Testis (tissue), 3 donors: ENCODE measurements around the gene BLOC1S3. TPM values are rescaled to one million over a fixed set of nuclear protein-coding genes. Genes with fewer than 3 reads are reported as not detected.

Experiments
- DNase-seq: peaks from one replicate; pipeline ENCODE4 v3.0.0-alpha.2; 2019
- H3K27ac ChIP-seq, 2 donors: fragments of 200-600 bp; sonication (generic); one replicate each; pipeline ENCODE4 v1.5.1; 2019
- H3K27me3 ChIP-seq: fragments of 200-600 bp; sonication (generic); one replicate; pipeline ENCODE4 v1.5.1; 2019
- H3K36me3 ChIP-seq: fragments of 200-600 bp; sonication (generic); one replicate; pipeline ENCODE4 v1.5.1; 2017; ENCODE audit warnings: low read depth; ENCODE audit errors: missing control alignments
- H3K4me1 ChIP-seq: fragments of 200-600 bp; sonication (generic); one replicate; pipeline ENCODE4 v1.5.1; 2019
- H3K4me3 ChIP-seq, 2 donors: fragments of 200-600 bp; sonication (generic); one replicate each; pipeline ENCODE4 v1.5.1; 2017 to 2019
- H3K9me3 ChIP-seq: fragments of 200-600 bp; sonication (generic); one replicate; pipeline ENCODE4 v1.5.1; 2017
- POLR2A ChIP-seq: fragments of 450-650 bp; IDR thresholded peaks from one replicate; pipeline ENCODE4 v1.6.1; 2017; ENCODE audit warnings: antibody characterized with exemption, mild to moderate bottlenecking, moderate library complexity
- whole genome bisulfite sequencing, 2 donors: methylation state at CpG; one replicate each; pipeline ENCODE4 v1.1.5; 2018; 5-methylcytosine and 5-hydroxymethylcytosine counted together
- intact Hi-C: fragments of 100-400 bp; cut with DNase I; formaldehyde crosslinking; loops from one replicate; pipeline ENCODE4 v1.15.1; 2023; ENCODE audit warnings: low total_unique reads
- polyA plus RNA-seq: library from polyadenylated mRNA; stranded (reverse); fragments of 350-450 nt; fragmentation: Illumina TruSeq; extraction: RNeasy Lipid Tissue Mini Kit (QIAGEN cat#74804); gene quantifications from one replicate; pipeline ENCODE4 v1.2.3, GENCODE V29; 2014; ENCODE audit warnings: low read depth, low replicate concordance; ENCODE audit not compliant: insufficient read depth
- total RNA-seq, 2 donors: library from RNA; depleted of rRNA; stranded (reverse); fragments of >200 nt; gene quantifications; one replicate each; pipeline ENCODE4 v1.2.3, GENCODE V29; 2016
- TF ChIP-seq, protein P1 (sequence below), 3 experiments: fragments of 450-650 bp in 2 of 3; fragments of 200-600 bp in 1 of 3; sonication (generic) in 1 of 3; IDR thresholded peaks; one replicate each; pipeline ENCODE4 v1.5.1; 2016 to 2019; ENCODE audit warnings: antibody characterized with exemption in 3 of 3, mild to moderate bottlenecking in 2 of 3, moderate library complexity in 1 of 3

The BLOC1S3 gene
- total and polyA plus RNA-seq, 3 donors from 2014 or later, result 14.1 to 43.7 (median 38.2) TPM

DNA sequence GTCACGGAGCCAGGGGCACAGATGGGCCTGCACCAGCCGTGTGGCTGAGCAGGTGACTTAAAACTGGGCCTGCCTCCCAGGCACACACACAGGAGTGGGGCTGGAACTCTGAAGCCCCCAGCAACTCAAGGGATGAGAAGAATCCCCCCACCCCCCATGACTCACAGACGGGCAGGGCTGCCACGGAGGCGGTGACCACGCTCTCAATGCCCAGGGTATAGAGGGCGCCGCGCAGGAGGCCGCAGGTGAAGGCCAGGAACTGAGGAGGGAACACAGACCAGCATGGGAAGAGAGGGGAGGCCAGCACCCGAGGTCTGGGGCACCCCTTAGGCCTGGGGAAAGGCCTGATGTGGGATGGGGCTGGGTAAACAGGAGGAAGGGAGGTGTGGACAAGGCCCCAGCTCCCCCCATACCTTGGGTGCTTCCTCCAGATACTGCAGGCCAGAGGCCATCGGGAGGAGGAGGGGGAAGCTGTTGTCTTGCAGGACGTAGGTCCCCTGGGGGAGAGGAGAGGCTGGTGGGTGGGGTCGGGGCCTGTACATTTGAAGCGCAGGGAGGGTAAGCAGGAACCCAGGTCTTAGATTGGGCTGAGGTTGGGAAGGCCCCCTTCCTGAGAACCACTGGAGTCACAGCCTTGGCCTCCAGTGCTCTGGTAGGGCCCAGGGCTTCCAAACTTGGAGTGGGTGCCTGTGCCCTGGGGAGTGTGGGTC is 14.7 kb upstream of the BLOC1S3 start:
- TF ChIP-seq, protein P1, sequence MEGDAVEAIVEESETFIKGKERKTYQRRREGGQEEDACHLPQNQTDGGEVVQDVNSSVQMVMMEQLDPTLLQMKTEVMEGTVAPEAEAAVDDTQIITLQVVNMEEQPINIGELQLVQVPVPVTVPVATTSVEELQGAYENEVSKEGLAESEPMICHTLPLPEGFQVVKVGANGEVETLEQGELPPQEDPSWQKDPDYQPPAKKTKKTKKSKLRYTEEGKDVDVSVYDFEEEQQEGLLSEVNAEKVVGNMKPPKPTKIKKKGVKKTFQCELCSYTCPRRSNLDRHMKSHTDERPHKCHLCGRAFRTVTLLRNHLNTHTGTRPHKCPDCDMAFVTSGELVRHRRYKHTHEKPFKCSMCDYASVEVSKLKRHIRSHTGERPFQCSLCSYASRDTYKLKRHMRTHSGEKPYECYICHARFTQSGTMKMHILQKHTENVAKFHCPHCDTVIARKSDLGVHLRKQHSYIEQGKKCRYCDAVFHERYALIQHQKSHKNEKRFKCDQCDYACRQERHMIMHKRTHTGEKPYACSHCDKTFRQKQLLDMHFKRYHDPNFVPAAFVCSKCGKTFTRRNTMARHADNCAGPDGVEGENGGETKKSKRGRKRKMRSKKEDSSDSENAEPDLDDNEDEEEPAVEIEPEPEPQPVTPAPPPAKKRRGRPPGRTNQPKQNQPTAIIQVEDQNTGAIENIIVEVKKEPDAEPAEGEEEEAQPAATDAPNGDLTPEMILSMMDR (IDR thresholded peaks at IDR 0.05), result no peak
- TF ChIP-seq POLR2A, result no peak
- intact Hi-C loops, result no loop called here

GRCh38 chr19:45164577-45165335 is 13.8 kb upstream of the BLOC1S3 start:
- TF ChIP-seq POLR2A, result no peak
- Histone ChIP-seq H3K27me3 (no peaks in the 10 kb centered on the region), H3K27ac (no peak overlapping the region), H3K4me1 (peaks cover 12% of the 10 kb centered on the region), H3K4me3 (no peak overlapping the region), H3K36me3 (no peaks in the 10 kb centered on the region), H3K9me3 (no peaks in the 10 kb centered on the region)
- intact Hi-C loops, result no loop called here
- WGBS, 2 donors, result 17 to 53% methylated on average over 7 to 27 of the region's 27 CpGs
- peak; percentile 55 for DNase-seq

More for the DNA sequence above, 14.7 kb upstream of the BLOC1S3 start:
- no peak for DNase-seq
- no peaks in the 10 kb centered on the region for H3K36me3 ChIP-seq
- WGBS, 2 donors, result 85 to 86% methylated on average over 10 to 15 of the region's 15 CpGs
- H3K4me3 ChIP-seq, result no peak overlapping the region
- no peaks in the 10 kb centered on the region for H3K27me3 ChIP-seq
- peaks cover 12% of the 10 kb centered on the region for H3K4me1 ChIP-seq
- H3K27ac ChIP-seq, result no peak overlapping the region
- H3K9me3 ChIP-seq, result no peaks in the 10 kb centered on the region

DNA sequence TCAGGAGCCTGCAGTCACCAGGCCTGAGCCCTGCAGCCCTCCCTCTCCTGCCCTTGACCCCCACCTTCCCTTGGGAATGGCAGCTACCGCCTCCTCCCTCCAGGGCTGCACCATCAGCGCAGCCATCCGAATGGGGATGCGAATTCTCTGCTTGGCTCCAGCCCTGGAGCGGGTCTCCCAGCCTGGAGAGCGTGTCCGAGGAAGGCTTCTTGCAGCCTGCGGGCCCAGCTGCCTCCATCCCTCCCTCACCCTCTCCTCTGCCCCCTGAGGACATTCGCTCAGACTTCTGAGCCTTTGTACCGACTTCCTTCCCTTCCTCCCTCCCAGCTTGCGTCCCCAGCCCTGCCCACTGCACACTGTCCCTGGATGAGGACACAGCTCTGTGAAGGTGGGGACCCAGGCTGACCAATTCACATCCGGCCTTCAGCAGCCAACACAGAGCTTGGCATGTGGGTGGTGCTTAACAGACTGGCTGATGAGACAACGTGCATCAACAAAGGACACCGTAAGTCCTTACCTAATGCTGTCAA is 11.8 kb upstream of the BLOC1S3 start:
- H3K4me3 ChIP-seq, result no peak overlapping the region
- peaks cover 12% of the 10 kb centered on the region for H3K4me1 ChIP-seq
- no peak for DNase-seq
- 39 to 61% methylated on average over 13 to 14 of the region's 14 CpGs for whole genome bisulfite sequencing, 2 donors
- no peaks in the 10 kb centered on the region for H3K27me3 ChIP-seq
- H3K9me3 ChIP-seq, result no peaks in the 10 kb centered on the region
- H3K36me3 ChIP-seq, result no peaks in the 10 kb centered on the region
- H3K27ac ChIP-seq, result no peak overlapping the region
- TF ChIP-seq, protein P1 (IDR thresholded peaks at IDR 0.05), result no peak
- TF ChIP-seq POLR2A, result no peak
- intact Hi-C loops, result no loop called here

DNA sequence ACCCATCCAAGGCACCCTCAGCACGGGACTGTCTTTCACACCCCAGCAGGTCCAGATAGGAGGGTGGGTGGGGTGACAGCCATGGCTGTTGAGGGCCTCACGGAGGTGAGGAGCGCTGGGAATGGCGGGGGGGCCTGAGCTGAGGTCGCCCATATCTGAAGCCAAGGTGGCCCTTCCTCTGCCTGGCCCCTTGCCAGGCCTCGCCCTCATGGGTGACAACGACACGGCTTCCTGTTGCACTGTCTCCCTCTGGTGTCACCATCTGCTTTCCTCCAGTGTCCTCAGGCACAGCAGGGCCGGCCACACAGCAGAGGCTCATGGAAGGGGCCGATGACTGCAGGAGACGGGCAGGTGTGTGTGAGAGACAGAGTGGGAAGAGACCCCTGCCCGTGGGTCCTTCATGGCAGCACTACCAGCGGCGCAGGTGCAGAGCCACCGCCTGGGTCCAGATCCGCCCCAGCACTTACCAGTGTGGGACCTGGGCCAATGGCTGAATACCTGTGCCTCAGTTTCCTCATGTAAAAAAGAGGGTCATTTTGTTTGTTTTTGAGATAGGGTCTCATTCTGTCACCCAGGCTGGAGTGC is 9.7 kb upstream of the BLOC1S3 start:
- Histone ChIP-seq H3K27ac (no peak overlapping the region), H3K36me3 (no peaks in the 10 kb centered on the region), H3K4me3 (no peak overlapping the region), H3K9me3 (no peaks in the 10 kb centered on the region), H3K4me1 (peaks cover 12% of the 10 kb centered on the region), H3K27me3 (no peaks in the 10 kb centered on the region)
- WGBS, 2 donors, result 90 to 92% methylated on average over 15 to 16 of the region's 16 CpGs
- intact Hi-C loops, result no loop called here
- TF ChIP-seq, protein P1 (IDR thresholded peaks at IDR 0.05), result no peak
- no peak for TF ChIP-seq POLR2A
- DNase-seq, result no peak

- intact Hi-C loops, result no loop called here
- WGBS, 2 donors, result 77 to 89% methylated on average over 6 to 10 of the region's 10 CpGs
Measured at GRCh38 chr19:45169602-45170001, 9.0 kb upstream of the BLOC1S3 start.

More at GRCh38 chr19:45169602-45170001, 9.0 kb upstream of the BLOC1S3 start:
- Histone ChIP-seq H3K27me3 (no peaks in the 10 kb centered on the region), H3K9me3 (no peaks in the 10 kb centered on the region), H3K36me3 (no peaks in the 10 kb centered on the region), H3K4me1 (peaks cover 6% of the 10 kb centered on the region), H3K27ac (no peak overlapping the region), H3K4me3 (no peak overlapping the region)
- DNase-seq, result no peak
- TF ChIP-seq, protein P1 (IDR thresholded peaks at IDR 0.05), result no peak
- no peak for TF ChIP-seq POLR2A
